Fibroblast of lung (primary cell): ENCODE measurements around the gene PCYT1A.

Experiments
- CTCF ChIP-seq, 2 donors: IDR thresholded peaks in 1 of 2; conservative IDR thresholded peaks in 1 of 2; 1 replicate in 1 of 2; 2 replicates in 1 of 2; pipeline ENCODE4 v1.5.1; 2011 to 2012; ENCODE audit warnings: low read length in 2 of 2, control low read depth in 1 of 2, inconsistent platforms in 1 of 2, low read depth in 1 of 2, mild to moderate bottlenecking in 1 of 2
- EZH2 ChIP-seq: IDR thresholded peaks from 2 replicates; pipeline ENCODE4 v1.5.1; 2012; ENCODE audit warnings: low read length, control low read depth, mild to moderate bottlenecking; ENCODE audit errors: missing control alignments

DNA sequence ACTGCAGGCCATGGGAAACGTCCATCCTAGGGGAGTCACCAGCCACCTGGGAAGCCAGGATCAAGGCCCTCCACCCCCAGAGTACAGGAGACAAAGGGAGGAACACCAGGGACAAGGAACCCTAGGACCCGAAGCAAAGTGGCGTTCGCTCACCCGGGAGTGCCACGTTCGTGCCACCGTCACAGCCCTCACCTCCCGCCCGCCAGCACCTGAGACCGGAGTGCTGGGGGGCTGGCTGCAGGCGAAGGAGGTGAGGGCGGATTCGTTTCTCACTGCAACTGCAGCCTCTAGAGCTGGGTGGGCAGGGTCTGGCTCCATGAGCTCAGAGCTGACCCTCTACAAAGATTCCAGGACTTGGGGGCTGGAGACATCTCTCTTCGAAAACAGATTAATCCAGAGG, 102.6 kb downstream of the PCYT1A start:
- TF ChIP-seq CTCF (conservative IDR thresholded peaks at IDR 0.05 in 1 of 2, IDR thresholded peaks at IDR 0.05 in 1 of 2; ENCODE audit: low read depth in 1 of 2, low read length in 2 of 2) (no peak), EZH2 (no peak)
